ENCODE measurements around the gene GSTA5.
"Not testable (repeated sequence)": the region's sequence is repeated elsewhere in the genome, so short reads cannot be mapped to it uniquely, and the experiment has no call there.

The GSTA5 gene

GRCh38 chr6:52830869-52831268 lies 9.7 kb downstream of the GSTA5 start:
- DNase-seq = not testable (repeated sequence)

- no peak for DNase-seq
Observed at GRCh38 chr6:52829046-52829817, 11.4 kb downstream of the GSTA5 start.

GRCh38 chr6:52828621-52829020 lies 12.0 kb downstream of the GSTA5 start:
- DNase-seq = not testable (repeated sequence)

- not testable (repeated sequence) for DNase-seq
Observed at GRCh38 chr6:52827073-52827783, 13.4 kb downstream of the GSTA5 start.

- no peak for DNase-seq
Observed at GRCh38 chr6:52826513-52826912, 14.1 kb downstream of the GSTA5 start.

GRCh38 chr6:52825900-52826459 lies 14.6 kb downstream of the GSTA5 start:
- DNase-seq = not testable (repeated sequence)

GRCh38 chr6:52825270-52825793 lies 15.3 kb downstream of the GSTA5 start:
- not testable (repeated sequence) for DNase-seq

- no peak for DNase-seq
Observed at GRCh38 chr6:52821842-52822241, 18.8 kb downstream of the GSTA5 start.

GRCh38 chr6:52820198-52820597 lies 20.4 kb downstream of the GSTA5 start:
- peak; percentile 71 for DNase-seq

DNA sequence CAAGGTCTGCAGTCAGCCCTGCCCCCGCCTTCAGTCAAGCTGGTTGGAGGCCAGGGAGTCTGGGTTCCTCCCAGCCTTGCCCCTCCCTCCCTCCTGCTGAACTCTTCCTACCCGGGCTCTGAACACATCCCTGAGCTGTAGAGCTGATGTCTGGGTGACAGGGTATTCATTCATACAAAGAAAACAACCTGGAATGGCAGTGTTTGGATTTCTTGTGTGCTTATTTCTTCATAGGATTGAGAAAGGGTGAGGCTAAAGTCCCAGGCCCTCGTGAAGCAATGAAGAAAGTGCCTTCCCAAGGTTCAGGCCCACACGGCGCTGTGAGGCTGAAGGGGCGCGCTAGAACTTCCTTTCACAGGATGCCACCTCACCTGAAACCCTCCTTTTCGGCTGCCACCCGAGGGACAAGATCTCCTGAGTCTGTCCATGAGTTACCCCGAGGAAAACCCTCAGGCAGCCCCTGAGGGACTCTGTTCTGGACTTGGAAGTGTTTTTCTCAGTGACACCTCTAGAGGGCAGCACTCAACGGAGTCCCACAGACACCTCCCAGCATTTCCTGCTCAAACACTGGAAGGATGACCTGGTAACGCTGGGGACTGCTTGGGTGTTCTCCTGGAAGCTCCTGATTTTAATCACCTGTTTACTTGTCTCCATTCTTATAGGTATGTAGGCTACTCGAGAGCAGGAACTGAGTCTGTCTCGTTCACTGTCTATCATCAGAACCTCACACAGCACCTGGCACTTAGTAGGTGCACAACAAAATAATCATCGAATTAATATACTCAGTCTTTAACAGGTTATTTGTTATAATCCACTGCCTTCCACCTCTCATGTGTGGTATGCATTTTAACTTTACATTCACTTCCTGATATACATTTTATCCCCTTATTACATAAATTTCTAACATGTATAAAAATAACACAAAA lies 25.2 kb downstream of the GSTA5 start:
- peak; percentile 67 for DNase-seq

DNA sequence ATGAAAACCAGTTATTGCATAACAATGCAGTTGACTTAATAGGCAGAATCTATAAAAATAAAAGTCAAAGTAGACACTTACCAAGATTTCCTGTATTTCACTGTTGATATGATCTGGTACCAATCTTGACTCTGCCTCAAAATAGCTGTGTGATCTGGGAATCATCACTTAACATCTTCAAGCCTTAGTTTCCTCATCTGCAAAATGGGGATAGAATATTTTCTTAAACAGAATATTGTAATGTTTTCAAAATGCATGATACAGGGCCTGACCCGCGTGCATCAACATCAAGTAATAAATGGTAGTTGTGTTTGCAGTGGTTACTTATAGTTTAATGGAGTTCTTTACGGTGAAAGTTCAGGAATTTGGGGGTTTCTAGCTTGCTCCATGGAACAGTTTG lies 26.1 kb downstream of the GSTA5 start:
- DNase-seq = not testable (repeated sequence)

DNA sequence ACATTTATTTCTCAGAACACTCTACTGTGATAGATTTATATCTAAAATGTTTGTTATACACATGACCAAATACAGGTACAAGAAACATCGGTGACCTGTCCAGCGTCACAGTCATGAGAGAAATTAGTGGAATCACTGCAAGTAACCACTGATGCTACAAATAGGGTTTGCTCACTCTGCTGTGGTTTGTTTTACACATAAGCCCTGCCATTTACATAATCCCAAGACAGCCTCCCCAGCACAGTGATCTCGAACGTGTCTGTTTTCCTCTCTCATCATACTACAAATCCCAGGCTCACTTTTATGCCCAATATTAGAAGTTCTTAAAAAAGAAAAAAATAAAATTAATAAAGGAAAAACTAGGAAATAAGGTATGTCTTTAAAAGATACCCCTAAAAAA lies 30.8 kb downstream of the GSTA5 start:
- not testable (repeated sequence) for DNase-seq

DNA sequence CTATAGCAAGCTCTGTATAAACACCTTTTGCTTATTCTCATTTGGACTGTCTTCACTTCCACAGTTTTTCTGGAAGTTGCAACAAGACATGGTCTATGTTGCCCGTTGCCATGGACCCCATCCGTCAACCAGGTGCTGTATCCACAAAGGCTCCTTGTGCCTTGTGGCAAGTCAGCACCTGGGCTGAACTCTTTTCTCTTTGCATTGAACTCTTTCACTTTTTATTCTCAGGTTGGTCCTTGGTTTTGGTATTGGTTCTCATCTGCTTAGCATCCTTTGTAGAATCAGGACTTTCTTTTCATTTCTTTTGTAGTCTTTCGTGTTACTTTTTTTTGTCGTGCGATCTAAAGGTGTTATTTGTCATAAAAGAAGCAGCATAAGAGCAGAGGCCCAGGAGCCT lies 32.0 kb downstream of the GSTA5 start:
- DNase-seq = no peak

- not testable (repeated sequence) for DNase-seq
Observed at GRCh38 chr6:52803668-52804255, 36.9 kb downstream of the GSTA5 start, which contains the start of gene GSTA1. TSS of gene GSTA1 (minus strand) at chr6:52803816. CDS start at chr6:52799267, 4,549 bp downstream.

DNA sequence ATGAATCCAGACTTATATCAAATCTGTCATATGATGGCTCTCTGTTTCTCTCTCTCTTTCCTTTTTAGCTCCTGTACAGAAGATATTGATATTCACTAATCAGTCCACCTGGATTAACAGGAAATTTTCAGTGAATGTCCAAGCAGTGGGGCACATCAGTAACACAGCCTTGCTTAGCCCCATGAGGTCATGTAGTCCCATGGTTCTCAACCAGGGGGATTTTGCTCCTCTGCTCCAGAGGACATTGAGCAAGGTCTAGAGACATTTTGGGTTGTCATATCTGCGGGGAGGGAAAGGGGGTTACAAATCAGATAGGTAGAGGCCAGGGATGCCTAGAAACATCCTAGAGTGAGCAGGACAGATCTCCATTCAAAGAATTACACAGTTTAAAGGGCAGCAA lies 37.8 kb downstream of the GSTA5 start:
- DNase-seq = no peak

DNA sequence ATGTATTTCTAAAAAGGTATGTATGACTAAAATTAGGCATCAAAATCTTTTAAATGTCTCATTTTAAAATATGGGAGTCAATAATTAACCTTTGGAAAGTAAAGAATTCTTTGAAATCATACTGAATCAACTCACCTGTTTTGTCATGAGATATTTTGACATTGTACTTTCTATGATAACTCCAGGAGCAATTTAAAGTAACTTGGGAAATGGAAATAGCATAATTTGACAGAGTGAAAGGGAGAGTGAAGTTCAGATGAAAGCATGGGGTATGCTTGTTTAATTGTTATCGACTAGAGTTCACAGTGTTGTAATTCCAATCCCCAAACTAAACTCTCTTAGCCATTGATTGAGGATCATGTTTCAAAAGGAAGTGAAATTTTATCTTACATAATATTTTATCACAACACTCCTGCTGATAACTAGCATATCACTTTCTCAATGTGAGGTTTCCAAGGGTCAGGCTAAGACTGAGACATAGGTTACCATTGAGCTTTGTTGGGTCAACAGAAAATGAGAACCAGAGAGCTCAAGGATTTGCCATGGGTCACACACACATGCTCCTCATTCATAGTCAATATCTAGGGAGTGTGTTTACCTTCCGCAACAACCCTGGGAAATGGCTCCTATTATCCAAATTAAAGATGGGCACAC lies 39.3 kb downstream of the GSTA5 start:
- DNase-seq = no peak

DNA sequence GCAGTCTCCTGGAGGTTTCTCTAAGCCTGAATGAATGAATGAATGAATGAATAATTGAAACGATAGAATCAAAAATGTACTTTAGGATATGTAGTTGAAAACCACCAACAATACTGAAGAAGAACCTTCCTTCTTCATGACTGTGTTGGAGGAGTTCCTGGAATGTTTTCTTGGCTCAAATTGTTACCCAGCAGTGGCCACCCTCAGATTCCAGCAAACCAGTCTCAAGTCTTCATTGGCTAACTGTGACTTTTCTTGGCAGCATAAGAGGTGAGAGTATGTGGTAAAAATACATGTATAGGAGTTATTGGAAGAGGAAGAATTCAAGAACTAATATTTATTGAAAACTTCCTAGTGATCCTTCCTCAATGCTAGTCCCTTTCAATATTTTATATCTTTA lies 41.3 kb downstream of the GSTA5 start:
- peak; percentile 86 for DNase-seq

DNA sequence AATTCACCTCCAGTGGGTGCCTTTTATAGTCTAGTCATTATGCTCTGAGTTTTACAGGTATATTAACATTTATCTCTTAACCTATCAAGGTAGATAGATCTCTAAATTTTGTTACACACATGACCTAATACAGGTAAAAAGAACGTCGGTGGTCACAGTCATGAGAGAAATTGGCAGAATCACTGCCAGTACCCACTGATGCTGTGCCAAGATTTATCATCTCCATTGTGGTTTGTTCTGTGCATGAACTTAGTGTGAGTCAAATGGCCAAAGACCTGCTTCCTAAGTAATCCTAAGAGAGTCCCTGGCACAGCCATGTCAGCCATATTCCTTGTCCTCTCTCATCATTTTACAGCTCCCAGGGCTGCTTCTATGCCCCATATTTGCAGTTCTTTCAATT lies 46.2 kb downstream of the GSTA5 start:
- not testable (repeated sequence) for DNase-seq

GRCh38 chr6:52790861-52791260 lies 49.8 kb downstream of the GSTA5 start:
- peak; percentile 85 for DNase-seq

DNA sequence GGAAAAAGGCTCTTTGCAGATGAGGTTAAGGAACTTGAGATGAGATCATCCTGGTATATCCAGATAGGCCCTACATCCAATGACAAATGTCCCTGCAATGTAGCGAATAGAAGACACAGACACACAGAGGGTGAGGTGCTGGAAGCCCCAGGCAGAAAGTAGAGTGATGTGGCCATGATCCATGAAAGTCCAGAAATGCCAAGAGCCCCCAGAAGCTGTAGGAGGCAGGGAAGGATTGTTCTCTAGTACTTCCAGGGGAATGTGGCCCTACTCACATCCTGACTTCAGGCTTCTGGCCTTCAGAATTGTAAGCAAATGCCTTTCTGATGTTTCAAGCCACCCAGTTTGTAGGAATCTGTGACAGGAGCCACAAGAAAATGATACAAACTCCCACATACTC lies 51.0 kb downstream of the GSTA5 start:
- peak; percentile 99 for DNase-seq

- DNase-seq = peak; percentile 71
Observed at GRCh38 chr6:52788478-52788877, 52.1 kb downstream of the GSTA5 start.

Measured in fibroblast of skin of back (primary cell).